ENCODE data around the gene GRHL3.
A peak's percentile ranks its signal among the peaks of the same experiment; 100 is the strongest.
"Not testable (repeated sequence)": the region's sequence is repeated elsewhere in the genome, so short reads cannot be mapped to it uniquely, and the experiment has no call there.

Gene GRHL3

DNA sequence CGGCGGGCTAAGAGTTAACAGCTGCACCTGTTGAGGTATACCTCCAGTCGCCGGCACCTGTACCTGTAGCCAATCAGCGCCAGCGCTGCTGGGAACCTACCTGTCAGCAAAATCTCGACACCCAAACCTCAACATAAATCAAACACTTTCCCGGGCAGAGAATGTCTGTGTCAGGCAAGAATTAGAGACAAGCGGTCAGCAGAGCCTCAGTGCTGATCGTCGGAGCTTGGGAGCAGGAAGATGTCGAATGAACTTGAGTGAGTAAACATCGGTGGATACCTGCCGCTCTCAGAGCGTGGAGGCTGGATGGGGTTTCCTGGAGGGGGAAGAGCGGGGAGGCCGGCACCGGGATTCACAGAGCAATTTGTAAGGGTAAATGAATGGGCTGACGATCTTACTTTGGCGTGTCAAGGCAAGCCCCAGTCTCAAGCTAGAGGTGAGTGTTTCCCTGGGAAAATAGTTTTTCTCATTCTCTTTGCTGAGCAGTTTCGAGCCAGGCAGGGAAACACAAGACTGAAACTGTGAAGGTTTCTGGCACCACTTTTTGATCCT is at the start of gene GRHL3:
GRHL3 (plus strand) TSS at position 46 of the 552 bp plus-strand sequence; CDS start at position 241, 195 bp downstream.
- no peak for DNase-seq

DNA sequence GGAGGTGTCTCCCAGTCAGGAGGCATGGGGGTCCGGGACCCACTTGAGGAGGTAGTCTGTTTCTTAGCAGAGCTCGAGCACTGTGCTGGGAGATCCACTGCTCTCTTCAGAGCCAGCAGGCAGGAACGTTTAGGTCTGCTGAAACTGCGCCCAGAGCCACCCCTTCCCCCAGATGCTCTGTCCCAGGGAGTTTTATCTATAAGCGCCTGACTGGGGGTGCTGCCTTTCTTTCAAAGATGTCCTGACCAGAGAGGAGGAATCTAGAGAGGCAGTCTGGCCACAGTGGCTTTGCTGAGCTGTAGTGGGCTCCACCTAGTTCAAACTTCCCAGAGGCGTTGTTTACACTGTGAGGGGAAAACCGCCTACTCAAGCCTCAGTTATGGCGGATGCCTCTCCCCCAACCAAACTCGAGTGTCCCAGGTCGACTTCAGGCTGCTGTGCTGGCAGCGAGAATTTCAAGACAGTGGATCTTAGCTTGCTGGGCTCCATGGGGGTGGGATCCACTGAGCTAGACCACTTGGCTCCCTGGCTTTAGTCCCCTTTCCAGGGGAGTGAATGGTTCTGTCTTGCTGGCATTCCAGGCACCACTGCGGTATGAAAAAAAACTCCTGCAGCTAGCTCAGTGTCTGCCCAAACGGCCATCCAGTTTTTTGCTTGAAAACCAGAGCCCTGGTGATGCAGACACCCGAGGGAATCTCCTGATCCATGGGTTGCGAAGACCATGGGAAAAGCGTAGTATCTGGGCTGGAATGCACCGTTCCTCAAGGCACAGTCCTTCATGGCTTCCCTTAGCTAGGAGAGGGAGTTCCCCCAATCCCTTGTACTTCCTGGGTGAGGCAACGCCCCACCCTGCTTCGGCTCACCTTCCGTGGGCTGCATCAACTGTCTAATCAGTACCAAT is 44.7 kb upstream of the GRHL3 start:
- DNase-seq = not testable (repeated sequence)

DNA sequence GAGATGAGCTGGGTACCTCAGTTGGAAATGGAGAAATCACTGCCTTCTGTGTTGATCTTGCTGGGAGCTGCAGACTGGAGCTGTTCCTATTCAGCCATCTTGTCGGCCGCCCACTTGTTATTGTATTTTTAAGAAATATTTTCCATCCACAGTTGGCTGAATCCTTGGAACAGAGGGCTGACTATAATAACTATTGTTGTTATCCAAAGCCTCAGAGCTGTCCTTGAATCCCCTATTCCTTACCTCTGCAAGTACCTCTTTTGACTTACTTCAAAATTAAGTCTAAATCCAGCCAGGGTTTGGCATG is 44.1 kb upstream of the GRHL3 start:
- no peak for DNase-seq

DNA sequence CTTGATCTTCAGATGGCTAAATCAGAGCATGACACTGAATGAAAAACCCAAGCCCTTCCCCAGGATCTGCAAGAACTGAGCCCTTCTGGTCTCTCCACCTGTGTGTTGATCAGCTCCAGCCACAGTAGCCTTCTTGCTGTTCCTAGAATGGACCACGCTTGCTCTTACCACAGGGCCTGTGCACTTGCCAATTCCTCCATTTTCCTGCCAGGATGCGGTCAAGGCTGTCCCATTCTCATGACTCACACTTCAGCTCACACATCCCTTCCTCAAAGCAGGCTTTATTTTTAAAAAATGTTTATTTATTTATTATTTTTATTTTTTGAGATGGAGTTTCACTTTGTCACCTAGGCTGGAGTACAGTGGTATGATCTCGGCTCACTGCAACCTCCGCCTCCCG is 43.6 kb upstream of the GRHL3 start:
- no peak for DNase-seq

DNA sequence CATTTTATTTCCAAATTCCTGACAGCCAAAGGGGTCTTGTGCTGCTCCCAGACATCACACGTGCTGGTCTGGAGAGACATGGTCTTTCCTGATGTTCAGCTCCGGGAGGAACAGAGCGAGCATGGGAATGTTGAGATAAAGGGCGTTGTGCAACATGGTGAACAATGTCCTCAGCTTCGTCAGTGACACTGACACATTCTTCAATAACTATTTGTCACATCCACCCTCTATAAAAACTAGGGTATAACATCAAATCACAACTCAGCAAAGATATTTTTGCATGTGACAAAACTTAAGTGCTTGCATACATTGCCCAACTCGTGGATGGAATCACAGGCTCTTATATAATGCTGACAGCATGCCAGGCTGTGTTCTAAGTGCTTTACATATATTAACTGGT is 42.4 kb upstream of the GRHL3 start:
- DNase-seq = no peak

DNA sequence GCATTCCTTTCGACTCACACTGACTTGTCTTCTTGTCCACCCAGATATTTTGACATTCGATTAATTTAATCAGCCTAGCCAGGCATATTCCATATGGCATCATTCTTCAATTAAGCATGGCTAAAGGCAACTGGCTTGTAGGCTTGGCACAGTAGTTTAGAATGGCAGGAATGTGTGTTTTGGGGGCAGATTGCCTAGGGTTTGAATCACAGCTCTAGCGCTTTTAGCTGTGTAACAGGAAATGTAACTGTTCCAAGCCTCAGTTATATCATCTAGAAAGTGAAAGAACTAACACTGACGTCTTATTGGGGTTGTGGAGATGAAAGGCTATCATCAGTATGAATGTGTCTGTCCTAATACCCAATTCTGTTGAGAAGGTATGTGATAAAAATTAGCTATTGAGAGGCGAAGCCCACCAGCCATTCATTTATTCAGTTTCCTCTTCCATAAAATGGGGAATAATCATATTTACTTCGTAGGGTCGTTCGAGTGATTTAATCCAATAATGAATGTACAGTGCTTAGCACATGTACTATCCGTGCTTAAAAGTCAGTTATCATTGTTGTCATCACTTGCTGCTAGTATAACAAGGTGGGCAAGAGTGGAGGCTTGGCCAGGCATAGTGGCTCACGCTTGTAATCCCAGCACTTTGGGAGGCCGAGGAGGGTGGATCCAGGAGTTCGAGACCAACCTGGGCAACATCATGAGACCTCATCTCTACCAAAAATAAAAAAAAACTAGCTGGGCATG is 41.6 kb upstream of the GRHL3 start:
- no peak for DNase-seq

DNA sequence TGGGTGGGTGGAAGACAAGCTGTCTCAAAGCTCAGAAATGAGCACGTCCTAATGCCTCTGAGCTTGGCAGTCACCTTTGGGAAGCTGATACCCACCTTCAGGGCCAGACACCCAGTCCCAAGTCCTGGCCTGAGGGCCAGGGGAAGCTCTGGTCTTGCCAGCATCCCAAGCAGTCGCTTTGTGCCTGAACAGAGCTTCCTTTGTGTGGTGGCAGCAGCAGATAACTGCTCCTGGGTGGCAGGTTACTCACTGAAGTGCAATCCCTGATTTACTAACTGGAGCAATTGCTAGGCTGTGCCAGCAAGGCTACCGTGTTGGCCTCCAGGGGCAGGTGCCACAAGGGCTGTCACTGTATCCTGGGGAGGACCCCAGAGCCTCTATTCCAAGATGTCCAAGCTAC is 40.4 kb upstream of the GRHL3 start:
- no peak for DNase-seq

DNA sequence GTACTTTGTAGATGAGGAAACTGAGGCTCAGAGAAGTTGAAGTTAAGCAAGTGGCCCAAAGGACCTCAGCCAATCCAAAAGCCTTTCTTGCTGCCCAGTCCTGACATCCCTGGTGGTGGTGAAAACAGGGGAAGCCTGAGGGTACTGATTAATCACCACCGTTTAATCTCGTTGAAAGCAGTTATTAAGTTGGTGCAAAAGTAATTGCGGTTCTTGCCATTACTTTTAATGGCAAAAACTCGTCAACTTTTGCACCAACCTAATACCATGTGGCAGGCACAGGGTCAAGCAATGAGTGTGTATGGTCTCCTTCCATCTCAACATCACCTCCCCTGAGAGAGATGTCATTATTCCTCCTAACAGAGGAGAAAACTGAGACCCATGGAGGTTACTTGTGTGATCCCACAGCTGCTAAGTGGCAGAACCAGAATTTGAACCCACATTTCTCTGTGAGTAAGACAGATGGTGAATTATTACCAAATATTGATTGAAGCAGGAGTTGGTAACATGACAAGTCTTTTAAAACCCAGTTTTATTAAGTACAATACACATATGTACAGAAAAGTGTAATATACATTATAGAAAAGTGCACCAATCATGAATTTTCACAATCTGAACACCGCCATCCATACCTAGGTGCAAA is 39.4 kb upstream of the GRHL3 start:
- DNase-seq = no peak

DNA sequence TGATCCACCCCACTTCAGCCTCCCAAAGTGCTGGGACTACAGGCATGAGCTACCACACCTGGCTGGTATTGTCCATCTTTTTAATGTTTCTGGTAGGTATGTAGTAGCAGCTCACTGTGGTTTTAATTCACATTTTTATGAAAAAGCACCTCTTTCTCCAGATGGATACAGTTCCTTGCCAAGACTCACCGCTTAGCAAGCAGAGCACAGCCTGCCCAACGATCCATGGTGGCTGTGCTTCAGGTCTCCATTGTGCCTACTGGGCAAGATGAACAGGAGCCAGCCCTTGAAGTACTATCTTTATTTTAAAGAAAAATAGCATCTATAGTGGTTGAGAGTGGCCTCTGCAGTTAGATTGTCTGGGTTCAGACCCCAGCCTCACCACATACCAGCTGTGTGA is 37.6 kb upstream of the GRHL3 start:
- no peak for DNase-seq

DNA sequence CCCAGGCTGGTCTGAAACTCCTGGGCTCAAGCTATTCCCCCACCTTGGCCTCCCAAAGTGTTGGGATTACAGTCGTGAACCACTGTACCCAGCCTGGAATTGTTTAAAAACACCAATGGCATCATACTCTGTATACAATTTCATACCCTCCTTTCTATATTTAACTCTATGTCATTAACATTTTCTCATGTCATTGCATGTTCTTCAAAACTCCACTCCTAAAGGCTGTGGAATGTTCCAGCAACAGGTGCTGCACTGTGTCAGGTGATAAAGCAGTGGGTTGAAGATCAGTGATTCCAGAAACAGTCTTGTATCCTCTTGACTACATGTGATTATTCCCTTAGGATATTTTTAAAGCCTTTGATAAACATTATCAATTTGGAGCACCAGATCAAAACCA is 36.7 kb upstream of the GRHL3 start:
- no peak for DNase-seq

DNA sequence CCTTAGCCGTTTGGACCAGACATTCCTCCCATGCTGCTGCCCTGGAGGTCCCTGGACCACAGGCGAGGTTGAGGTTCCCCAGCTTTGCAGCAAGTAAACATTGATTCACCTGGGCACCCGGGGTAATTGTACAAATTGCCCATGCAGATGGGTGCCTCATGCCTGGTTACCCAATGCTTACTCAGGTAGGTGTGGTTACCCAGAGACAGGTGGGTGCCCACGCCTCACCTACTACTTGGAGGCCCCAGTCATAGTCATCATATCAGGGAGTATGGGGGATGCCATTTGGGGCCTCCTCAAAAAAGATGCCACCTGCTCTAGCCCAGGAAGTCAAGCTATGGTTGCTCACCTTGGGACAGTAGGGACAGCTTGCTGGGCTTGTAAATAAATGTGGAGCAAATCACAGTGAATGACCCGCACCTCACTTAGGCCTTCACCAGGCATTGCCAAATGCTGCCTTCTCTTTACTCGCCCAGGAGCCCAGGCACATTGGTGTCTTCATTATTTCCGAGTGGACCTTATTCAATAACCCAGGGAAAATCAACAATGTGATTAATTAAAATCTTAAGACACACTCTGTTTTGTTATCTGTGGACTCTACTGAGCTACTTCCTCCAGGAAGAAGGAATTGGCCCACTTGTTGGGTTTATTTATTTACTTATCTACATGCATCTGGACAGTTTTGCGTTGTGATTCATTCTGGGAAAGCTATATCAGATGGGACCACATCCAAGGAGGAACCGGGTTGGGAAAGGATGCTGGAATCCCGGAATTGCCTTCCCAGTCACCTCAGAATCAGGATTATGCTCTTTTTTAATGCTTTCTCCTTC is 35.6 kb upstream of the GRHL3 start:
- no peak for DNase-seq

DNA sequence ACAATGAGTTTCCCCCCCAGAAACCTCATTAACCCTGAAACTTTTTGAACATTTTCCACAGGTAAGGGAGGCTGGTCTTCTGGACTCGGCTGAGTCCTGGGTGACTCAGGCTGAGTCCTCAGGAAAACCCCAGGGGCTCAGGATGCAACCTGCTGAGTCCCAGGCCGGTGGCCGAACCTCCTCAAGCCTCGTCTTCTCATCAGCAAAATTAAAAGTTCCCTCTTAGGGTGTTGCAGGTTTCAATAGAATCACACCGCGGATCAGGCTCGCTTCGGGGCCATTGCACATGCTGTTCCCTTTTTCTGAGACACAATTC is 35.0 kb upstream of the GRHL3 start:
- DNase-seq = no peak

DNA sequence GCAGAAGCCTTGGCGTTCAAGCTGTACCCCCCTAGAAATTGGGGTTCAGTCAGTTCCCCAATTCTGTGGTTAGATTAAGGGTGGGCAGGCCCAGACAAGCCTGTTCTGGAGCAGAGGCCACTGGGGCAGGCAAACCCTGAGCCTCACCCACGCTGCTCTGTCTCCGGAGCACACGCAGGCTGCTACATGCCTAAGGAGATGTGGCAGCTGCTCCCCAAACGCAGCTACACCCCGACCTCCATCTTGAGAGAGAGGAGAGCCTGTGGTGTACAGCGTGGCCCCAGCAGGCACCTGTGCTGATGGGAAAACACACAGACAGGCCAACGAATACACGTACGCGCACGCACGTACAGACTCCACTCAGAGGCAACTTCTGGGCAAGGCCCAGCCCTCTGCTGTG is 33.9 kb upstream of the GRHL3 start:
- no peak for DNase-seq

DNA sequence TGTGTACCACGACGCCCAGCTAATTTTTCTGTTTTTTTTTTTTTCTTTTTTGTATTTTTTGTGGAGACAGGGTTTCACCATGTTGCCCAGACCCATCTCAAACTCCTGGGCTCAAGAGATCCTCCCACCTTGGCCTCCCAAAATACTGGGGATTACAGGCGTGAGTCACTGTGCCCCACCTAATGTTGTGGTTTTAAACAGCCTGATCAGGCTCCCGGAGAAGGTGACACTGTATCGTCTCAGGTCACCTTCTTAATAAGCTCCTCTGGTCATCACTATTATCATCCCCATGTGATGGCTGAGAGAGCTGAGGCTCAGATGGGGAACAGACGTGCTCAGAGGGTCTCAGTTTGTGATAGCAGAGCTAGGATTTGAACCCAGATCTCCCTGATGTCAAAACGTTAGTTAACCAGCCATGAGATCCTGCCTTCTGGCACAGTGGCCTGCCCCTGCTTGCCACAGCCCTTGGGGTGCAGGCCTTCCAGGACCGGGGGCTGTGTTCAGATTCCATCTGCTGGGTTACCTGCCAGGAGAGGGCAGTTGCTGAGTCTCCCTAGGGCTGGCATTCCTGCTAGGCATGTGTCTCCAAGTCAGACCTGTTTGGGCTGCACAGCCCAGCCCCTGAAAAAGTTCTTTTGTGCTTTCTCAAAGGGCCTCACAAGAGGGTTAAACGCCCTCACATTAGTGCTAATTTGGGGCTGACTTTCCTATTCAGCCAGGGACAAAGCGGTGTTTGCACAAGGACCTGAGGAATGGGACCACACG is 32.7 kb upstream of the GRHL3 start:
- DNase-seq = no peak

DNA sequence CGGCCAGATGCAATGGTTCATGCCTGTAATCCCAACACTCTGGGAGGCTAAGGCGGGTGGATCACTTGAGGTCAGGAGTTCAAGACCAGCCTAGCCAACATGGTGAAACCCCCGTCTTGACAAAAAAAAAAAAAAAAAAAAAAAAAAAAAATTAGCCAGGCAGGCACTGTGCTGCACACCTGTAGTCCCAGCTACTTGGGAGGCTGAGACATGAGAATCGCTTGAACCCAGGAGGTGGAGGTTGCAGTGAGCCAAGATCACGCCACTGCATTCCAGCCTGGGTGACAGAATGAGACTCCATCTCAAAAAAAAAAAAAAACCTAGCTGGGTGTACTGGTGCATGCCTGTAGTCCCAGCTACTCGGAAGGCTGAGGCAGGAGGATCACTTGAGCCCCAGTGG is 31.4 kb upstream of the GRHL3 start:
- not testable (repeated sequence) for DNase-seq

DNA sequence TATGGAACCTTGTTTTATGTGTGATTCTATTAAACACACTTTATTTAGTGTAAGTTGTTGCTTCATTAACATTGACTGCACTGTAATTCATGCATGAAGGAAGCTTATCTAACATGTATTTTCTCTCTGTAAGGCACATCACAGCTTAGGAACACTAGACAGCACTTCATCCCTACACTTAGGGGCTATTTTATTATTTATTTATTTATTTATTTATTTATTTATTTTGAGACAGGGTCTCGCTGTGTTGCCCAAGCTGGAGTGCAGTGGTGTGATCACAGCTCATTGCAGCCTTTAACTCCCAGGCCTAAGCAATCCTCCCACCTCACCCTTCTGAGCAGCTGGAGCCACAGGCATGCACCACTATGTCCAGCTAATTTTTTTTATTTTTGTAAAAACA is 30.7 kb upstream of the GRHL3 start:
- no peak for DNase-seq

DNA sequence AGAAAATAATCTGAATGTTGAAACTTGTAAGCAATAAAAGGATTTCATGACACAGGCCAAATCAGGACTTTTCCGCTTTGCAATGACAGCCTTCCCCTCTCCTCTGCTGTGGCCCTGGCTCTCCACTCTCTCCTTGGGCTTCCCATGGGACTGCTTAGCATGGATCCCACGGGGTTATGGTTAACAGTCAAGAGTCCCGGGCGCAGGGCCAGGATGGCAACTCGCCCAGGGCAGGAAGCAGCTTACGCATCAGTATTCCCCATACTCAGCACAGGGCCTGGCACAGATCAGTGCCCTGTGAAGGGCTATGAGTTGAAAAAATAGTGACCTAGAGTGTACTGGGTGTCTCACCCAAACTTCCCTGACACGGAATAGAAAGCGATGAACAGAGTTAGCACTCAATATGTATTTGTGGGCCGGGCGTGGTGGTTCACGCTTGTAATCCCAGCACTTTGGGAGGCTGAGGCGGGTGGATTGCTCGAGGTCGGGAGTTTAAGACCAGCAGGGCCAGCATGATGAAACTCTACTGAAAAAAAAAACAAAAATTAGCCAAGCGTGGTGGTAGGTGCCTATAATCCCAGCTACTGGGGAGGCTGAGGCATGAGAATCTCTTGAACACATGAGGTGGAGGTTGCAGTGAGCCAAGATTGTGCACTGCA is 29.1 kb upstream of the GRHL3 start:
- DNase-seq = peak; percentile 98

DNA sequence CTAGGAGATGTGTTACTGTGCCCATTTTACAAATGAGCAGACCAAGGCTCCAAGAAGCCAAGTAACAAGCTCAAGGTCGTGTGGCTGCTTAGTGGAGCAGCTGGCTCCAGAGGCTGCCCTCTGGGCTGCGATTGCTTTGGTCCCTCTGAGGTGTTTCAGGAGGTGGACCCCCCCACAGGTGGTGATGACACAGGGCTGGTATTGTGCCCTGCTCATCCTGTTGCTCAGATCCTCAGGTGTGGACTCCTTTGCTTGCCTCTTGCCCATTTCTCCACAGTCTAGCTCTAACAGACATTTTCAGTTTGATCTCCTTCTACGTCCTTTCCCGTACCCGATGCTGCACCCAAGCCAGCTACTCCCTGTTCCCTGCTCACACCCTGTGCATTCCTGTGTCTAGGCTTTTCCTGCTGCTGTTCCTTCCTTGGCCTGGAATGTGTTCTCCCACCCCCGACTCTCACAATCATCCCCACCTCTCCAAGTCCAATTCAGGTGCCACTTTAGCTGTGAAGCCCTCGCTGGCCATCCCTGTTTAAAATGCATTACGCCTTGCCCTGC is 28.1 kb upstream of the GRHL3 start:
- DNase-seq = no peak

DNA sequence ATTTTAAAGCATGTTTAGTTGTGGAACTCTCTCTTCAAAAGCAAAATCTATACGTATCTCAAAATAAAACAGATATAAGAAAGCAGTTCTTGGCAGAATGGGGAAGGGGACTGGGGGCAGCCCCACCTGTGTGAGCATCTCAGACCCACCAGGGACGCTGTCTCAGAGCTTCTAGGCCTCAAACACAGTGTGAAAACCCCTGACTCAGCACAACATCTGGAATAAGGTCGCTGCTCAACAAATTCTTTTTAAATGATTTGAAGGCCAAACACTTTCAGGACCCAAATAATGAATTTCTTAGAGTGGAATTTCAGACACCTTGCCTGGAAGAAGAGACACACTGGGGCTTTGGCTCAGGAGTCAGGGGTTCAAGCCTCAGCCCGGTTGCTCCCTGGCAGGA is 27.1 kb upstream of the GRHL3 start:
- no peak for DNase-seq

DNA sequence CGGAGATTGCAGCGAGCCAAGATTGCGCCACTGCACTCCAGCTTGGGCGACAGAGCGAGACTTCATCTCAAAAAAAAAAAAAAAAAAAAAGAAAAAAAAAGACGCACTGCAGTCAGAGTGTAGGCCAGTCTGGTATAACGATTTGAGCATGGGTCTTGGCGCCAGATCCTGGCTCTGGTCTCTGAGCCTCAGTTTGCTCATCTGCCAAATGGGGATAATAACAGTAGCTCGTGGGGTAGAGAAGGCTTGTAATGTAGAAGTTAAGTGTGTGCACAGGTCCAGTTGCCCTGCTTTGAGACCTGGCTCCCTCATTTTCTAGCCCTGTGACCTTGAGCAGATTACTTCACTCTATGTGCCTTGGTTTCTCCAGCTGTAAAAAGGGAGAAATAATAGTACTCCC is 26.3 kb upstream of the GRHL3 start:
- no peak for DNase-seq

All from NCI-H1092 treated with DMSO at 0.1 percent for 48 hours (cell line).